Osteoblast (primary cell): ENCODE results near the gene GPATCH8. TPM values are rescaled to one million over a fixed set of nuclear protein-coding genes. Genes with fewer than 3 reads are reported as not detected.

Source experiments
- small RNA-seq: library from RNA; depleted of rRNA; stranded (forward); fragments of <200 nt; gene quantifications from one replicate; pipeline ENCODE3, GENCODE V24; 2012
- total RNA-seq: library from RNA; depleted of rRNA; stranded (reverse); fragments of >200 nt; gene quantifications from 2 replicates; pipeline ENCODE4 v1.2.3, GENCODE V29; 2012

GPATCH8 gene
- total RNA-seq, 1 donor = 33.3 TPM

Small RNA genes within 50 kb of the gene (small RNA-seq; reads per million reads assigned to genes)
- gene RN7SL258P = not detected

Other genes starting within 250 kb of the GPATCH8 start
- under 0.01 TPM in 1 of 2 replicates, not detected in the other for gene SLC4A1, start 235.3 kb downstream of the GPATCH8 start, total RNA-seq
- gene RUNDC3A, start 194.8 kb downstream of the GPATCH8 start, total RNA-seq = under 0.01 TPM in 1 of 2 replicates, not detected in the other
- 60.1 and 60.7 TPM in 2 replicates for gene SLC25A39, start 178.6 kb downstream of the GPATCH8 start, total RNA-seq
- gene GRN, start 158.1 kb downstream of the GPATCH8 start, total RNA-seq = 382 and 390 TPM in 2 replicates
- gene FAM171A2, start 139.6 kb downstream of the GPATCH8 start, total RNA-seq = 3.5 and 4.3 TPM in 2 replicates
- gene ITGA2B, start 113.8 kb downstream of the GPATCH8 start, total RNA-seq = 0.59 TPM in 1 of 2 replicates, not detected in the other
- 15.9 and 23.9 TPM in 2 replicates for gene FZD2, start 54.1 kb upstream of the GPATCH8 start, total RNA-seq
- under 0.01 TPM in 1 of 2 replicates, not detected in the other for gene MEIOC, start 153.1 kb upstream of the GPATCH8 start, total RNA-seq
- 32.1 and 36.6 TPM in 2 replicates for gene CCDC43, start 186.4 kb upstream of the GPATCH8 start, total RNA-seq
- 2.2 and 2.7 TPM in 2 replicates for gene DBF4B, start 205.3 kb upstream of the GPATCH8 start, total RNA-seq